ENCODE measurements around the gene CALHM1.
A peak's percentile ranks its signal among the peaks of the same experiment; 100 is the strongest.

Gene CALHM1

DNA sequence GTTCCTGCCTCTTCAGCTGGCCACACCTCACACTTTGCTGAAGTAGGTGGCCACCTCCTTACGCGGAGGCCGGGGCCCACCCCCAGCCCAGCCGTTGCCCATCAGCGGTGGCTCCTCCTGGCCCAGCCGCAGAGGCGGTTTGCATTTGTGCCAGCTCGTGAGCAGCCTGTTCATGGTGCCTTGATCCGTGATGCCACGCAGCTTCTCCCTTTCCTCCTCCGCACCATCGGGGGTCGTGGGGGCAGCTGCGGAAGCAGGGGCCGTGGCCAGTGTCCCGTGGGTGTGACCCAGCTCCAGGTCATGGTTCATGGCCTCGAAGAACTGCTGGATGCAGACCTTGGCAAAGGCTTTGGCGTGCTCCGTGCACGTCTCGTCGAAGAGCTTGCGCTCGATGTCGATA, 3.5 kb downstream of the CALHM1 start:
- DNase-seq (ENCODE audit: low read depth) = no peak

GRCh38 chr10:103454026-103454425, 4.7 kb downstream of the CALHM1 start:
- DNase-seq (ENCODE audit: low read depth) = no peak

- DNase-seq (ENCODE audit: low read depth) = no peak
Measured at GRCh38 chr10:103452506-103453230, 6.0 kb downstream of the CALHM1 start.

- no peak for DNase-seq (ENCODE audit: low read depth)
Measured at GRCh38 chr10:103451831-103452505, 6.7 kb downstream of the CALHM1 start, which contains the start of gene CALHM2. CALHM2 (minus strand) TSS chr10:103452370; CDS start chr10:103449941, 2,429 bp downstream.

- DNase-seq (ENCODE audit: low read depth) = peak; percentile 47
Measured at GRCh38 chr10:103451091-103451813, 7.4 kb downstream of the CALHM1 start.

DNA sequence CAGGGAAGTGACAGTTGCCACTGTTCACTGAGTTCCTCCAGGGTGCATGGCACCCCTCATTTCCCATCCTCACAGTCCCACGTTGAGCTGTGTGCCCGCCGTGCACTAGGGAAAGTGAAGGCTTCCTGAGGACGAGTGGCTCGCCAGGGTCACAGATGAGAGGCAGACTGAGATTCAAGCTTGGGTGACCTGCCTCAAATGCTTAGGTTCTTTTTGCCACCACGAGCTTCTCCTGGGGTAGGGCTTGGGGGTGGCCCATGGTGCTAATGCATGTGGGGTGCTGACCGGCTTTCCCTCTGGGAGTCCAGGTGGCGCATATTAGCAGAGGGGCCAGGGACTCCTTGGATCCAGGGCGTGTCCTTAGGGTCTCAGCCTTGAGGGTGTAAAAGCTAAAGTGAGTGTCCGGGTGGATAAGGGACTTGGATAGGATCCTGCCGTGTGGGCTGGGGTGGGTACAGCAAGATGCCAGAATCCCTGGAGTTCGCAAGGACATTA, 8.5 kb downstream of the CALHM1 start:
- no peak for DNase-seq (ENCODE audit: low read depth)

DNA sequence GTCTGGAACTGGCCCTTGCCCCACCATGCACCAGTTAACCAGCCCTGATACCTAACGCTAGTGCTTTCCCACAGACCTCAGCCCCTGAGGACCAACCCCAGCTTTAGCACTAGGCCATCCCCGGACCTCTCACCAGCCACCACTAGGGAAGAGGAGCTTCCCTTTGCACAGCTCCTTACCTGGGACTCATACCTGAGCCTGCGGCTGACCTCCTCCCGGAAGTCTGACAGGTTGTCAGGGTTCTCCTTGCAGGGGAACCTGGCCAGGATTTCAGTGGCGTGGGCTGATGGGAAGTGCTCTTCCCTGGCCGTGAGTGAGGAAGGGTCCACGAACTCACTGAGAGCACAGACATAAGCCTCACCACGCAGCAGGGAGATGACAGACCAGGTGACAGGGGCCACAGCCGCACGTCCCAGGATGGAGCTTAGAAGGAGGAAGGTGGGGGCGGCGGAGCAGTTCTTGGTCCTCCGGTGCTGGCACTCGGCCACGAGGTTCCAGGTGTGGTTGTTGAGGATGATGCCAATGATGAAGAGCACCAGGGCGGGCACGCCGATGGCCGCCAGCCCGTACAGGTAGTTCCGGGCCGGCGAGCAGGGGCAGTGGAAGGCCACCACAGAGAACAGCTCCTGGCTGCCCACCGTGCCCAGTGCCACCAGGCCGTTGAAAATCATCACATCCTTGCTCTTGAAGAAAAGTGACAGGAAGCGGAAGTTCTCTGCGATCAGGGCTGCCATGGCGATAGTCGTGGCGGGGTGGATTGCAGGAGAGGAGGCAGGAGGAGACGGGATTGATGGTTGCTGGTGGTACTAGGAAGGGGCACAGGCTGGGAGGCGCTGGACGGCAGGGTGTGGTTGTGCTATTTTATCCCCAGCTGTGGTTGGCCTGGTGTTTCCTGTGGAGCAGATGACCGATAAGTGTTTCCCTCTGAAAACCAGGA, 9.2 kb downstream of the CALHM1 start:
- no peak for DNase-seq (ENCODE audit: low read depth)

- DNase-seq (ENCODE audit: low read depth) = peak; percentile 87
Measured at GRCh38 chr10:103448746-103449145, 10.0 kb downstream of the CALHM1 start.

DNA sequence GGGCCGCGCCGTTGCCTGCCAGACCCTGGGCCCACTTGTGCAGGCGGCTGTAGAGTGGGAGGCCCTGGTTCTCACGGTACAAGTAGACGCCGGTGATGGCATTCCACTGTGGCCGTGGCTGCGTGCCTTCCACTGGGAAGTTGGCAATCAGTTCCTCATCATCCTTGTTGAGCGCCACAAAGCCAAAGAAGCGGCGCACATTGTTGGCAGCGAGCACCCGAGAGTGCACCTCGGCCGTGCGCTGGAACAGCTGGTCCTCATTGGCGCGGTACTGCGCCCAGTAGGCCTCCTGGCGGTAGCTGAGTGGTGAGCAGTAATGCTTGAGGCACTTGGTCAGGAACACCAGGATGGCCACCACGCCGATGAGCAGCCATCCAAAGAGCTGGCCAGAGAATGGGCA, 11.5 kb downstream of the CALHM1 start:
- DNase-seq (ENCODE audit: low read depth) = no peak

DNA sequence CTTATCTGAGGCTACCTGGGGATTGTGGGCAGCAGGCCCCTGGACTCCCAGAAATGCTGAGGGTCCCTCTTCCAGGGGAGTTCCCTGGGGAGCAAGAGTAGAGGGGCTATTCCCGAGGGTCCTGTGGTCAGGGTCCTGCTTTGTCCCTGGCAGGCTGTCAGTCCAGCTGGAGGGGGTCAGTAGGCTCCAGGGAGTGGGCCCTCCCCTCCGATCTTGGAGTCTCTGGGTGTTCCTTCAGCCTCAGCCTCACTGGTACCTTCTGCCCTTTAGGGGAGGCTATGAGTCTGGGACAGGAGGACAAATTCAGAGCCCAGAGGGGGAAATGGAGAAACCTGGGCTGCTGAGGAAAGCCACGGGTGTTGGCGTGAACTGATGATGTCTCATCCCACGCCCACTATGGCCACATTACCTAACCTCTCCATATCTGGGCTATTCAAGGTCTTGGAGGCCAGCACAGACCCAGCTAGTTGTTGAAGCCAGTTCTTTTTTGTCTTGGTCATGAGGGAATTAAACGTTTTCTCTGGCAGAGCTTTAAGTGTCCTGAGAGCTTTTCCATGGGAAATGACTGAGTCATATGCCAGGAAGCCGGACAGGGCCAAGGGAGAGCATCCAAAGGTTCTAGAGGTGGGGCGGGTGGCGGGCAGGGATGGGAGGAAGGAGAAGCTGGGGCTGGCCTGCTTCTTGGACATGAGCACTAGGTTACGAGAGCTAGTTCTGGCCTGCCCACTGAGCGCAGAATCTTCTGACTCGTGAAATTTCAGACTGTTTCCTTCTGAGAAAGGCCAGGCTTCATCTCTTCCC, 12.7 kb downstream of the CALHM1 start:
- DNase-seq (ENCODE audit: low read depth) = peak; percentile 97

DNA sequence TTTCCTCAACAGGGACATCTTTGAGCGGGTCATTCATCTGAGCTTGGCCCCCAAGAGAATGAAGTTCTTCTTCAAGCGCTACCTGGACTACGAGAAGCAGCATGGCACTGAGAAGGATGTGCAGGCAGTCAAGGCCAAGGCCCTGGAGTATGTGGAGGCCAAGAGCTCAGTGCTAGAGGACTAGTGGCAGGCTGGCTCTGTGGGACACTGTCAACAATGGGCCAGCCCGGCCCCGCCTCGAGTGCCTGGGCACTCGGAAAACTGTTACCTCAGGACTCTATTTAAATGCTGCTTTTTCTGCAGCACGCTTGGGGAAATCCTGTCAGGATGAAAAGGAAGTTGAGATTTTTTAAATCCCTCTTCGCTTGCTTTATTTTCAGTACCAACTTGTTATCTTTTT, 13.3 kb downstream of the CALHM1 start:
- no peak for DNase-seq (ENCODE audit: low read depth)

- no peak for DNase-seq (ENCODE audit: low read depth)
Measured at GRCh38 chr10:103444478-103444877, 14.2 kb downstream of the CALHM1 start.

DNA sequence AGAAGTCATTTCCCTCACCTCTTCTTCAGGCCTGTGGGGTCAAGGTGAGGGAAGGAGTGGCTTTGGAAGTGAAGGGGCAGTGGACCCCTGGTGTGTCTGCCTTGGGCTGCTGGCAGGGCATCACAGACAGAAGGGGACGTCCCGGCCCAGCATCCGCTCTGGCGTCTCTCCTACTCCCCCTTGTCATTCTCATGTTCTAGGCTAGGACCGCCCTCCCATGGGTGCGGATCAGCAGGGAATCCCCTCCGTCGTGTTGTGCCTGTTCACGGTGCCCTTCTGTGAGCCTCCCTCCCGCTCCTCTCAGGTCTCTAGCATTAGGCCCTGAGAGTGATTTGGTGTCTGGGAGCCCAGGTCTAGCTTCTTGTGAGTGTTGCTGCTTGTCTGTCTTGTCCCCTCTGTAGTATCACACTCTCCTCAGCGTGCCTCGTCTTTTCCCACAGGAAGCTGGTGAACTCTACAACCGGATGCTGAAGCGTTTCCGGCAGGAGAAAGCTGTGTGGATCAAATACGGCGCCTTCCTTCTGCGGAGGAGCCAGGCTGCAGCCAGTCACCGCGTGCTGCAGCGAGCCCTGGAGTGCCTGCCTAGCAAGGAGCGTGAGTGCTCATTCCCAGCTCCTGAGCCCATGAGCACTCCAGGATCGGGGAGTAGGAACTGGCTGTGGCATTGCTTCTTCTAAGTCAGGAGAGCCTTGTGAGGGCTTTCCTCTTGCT, 15.1 kb downstream of the CALHM1 start:
- no peak for DNase-seq (ENCODE audit: low read depth)

DNA sequence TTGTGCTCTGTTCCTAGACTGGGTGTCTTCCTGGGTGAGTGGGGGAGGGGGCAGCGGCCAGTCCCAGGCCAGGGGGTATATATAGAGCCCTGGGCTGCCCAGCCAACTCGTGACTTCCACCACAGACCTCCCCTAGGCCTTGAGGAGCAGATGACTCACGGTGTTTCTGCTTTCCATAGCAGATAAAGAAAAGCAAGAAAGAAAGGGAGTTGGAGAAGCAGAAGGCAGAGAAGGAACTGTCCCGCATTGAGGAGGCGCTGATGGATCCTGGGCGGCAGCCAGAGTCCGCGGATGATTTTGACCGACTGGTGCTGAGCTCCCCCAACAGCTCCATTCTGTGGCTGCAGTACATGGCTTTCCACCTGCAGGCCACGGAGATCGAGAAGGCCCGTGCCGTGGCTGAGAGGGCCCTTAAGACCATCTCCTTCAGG, 16.7 kb downstream of the CALHM1 start:
- no peak for DNase-seq (ENCODE audit: low read depth)

DNA sequence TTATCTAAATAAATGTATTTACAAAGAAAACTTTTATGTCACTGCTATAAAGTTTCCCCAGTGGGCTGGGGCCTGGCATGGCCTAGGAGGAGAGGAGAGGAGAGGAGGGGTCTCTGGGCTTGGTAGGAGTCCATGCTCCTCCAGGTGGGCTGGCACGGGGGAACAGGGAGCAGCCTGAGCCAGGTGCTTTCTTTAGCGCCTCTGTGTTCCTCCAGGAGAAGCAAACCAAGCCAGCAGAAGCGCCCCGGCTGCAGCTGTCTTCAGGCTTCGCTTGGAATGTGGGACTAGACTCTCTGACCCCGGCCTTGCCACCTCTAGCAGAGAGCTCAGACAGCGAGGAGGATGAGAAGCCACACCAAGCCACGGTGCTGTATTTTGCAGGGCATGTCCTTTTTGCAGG, 17.1 kb downstream of the CALHM1 start:
- DNase-seq (ENCODE audit: low read depth) = no peak

GRCh38 chr10:103441206-103441605, 17.5 kb downstream of the CALHM1 start:
- no peak for DNase-seq (ENCODE audit: low read depth)

DNA sequence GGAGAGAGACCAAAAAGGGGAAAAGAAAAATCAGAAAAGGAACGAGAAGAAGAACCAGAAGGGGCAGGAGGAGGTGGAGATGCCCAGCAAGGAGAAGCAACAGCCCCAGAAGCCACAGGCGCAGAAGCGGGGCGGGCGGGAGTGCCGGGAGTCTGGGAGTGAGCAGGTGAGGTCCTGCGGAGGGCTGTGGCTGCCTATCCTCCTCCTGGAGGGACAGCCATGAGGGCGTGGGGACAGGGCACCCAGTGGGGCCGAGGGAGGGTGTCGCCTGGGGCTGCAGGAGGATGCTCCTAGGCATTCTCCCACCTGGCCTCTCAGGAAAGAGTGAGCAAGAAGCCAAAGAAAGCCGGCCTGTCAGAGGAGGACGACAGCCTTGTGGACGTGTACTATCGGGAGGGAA, 18.3 kb downstream of the CALHM1 start:
- no peak for DNase-seq (ENCODE audit: low read depth)

GRCh38 chr10:103439776-103440175, 18.9 kb downstream of the CALHM1 start:
- DNase-seq (ENCODE audit: low read depth) = no peak

GRCh38 chr10:103433858-103434257, 24.8 kb downstream of the CALHM1 start:
- no peak for DNase-seq (ENCODE audit: low read depth)

DNA sequence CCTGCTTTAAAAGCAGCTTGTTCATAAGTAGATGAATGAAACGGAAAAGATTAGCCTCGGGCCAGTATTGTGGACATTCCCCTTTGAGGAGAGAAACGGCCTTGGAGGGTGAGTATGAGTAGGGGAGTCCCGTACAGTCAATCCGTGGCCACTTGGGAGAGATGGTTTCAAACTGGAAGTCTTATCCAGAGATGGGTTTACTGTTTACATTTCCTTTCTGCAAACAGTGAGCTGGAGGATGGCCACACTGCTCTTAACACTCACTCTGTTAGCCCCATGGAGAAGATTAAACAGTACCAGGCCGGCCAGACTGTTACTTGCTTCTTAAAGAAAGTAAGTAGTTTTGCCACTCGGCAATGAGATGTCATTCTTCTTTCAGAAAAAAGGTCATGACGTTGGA, 26.8 kb downstream of the CALHM1 start:
- no peak for DNase-seq (ENCODE audit: low read depth)
